HG03097 (cell line): ENCODE measurements around the gene ANAPC15.

Experiments used
- ATAC-seq: cut with Tn5 transposase; IDR thresholded peaks from one replicate; pipeline ENCODE4 v1.9.1; 2021; ENCODE audit not compliant: unreplicated experiment, low FRiP score

Gene ANAPC15

DNA sequence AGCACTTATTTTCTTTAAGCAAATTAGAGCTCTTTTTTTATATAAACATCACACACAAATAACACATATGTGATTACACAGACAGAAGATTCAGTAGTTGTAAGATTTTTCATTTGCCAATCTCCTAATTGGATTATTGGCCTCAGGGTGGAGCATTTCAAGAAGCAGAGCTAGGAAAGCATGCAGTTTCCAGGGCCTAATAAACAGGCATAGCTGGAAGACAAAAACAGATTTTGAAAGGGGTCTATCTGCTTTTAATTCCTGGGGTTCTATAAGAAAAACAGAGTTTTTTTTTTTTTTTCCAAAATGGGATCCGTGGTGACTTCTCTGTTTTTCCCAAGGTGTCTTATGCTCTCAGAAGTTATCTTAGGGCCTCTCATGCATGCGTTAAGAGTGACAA, 15.4 kb upstream of the ANAPC15 start:
- no peak for ATAC-seq

DNA sequence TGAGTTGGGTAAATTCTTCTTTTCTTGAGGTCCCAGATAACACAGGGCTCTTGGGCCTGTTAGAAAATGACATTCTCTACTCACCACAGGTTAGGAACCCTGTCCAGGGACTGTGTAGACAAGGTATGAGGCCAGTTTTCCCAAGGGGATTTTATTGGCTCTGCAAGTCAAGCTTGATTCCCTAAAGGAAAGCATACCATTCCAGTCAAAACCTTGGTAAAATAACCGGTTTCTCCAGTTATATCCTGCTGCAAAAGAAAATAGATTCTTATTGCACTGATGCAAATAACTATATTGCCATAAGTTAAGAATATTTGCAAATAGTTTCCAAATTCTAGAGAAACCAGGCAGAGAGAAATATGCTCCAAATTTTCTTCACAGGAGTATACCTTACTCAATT, 13.5 kb upstream of the ANAPC15 start:
- ATAC-seq = no peak

DNA sequence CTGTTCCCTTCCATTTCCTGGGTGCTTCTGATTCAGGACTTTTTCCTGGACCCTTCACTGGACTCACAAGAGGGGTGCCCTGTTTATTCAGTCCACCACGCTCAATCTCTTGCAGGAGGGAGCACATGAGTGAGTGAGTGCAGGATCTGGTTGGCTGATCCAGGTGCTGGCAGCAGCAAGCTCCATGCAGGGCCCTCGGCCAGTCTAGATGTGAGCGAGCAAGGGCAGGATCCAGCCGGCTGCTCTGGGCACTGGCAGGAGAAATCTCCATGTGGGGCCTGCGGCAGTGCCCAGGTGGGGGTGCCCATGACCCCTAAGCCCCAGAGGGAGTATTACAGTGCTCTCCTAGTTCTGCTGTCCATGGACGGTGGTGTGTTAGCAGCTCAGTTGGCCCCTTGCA, 11.6 kb upstream of the ANAPC15 start:
- ATAC-seq = no peak

DNA sequence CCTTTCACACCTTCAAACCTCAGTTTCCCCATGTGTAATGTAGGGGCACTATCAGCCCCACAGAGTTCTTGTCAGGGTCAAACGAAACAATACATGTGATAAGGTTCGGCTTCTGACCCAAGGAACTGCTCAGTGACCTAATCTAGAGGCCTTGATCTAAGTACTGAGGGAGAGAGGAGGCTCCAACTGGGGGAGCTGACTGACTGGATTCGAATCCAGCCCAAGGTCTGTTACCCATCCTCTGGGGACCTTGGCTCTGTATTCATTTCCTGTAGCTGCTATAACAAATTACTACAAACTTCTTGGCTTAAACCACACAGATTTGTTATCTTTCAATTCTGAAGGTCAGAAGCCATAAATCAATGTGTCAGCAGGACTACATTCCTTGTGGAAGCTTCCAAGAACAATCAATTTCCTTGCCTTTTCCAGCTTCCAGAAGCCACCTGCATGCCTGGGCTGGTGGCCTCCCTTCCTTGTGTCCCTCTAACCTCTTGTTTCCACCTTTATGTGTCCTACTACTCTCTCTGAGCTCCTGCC, 10.7 kb upstream of the ANAPC15 start:
- ATAC-seq = no peak

DNA sequence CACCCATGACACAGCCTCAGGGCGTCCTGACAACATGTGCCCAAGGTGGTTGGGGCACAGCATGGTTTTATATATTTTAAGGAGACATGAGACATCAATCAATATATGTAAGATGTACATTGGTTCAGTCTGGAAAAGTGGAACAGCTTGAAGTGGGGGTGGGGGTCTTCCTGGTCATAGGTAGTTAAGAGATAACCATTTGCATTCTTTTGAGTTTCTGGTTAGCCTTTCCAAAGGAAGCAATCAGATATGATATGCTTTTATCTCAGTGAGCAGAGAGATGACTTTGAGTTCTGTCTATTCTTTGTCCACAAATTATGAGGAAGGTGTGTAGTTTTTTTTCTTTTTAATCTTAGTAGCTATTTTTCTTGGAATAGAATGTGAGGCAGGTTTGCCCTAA, 10.1 kb upstream of the ANAPC15 start:
- ATAC-seq = no peak

DNA sequence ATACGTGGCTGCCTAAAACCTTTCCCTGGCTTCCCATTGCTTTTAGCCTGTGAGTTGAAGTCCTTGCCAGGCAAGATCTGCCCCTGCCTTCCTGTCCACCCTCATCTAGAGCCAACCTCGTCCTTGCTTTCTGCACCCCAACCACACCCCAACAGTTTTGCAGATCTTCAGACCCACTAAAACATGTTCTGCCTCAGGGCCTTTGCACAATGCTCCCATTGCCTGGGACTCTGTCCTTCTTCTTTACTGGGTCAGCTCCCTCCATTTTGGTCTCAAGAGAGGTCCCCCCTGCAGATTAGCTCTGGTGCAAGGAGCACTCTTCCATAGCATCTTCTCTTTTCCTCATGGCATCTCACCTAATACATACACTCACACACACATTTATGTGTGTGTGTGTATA, 8.4 kb upstream of the ANAPC15 start:
- ATAC-seq = no peak

DNA sequence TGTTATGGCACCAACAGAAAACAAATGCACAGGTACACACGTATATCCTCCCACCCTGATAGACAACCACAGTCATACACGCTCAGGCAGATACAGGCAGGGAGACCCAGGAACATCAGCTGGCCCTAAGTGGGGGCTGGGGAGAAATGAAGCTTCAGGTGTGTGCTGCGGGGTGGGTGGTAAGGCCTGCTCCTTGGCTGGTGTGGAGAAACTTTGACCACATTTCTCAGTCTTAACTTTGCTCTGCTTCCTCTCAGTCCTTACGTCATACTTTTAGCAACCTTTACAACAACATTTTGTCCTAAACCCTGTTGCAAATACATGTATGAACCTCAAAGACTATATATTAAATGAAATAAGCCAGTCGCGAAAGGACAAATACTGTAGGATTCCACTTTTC, 6.7 kb upstream of the ANAPC15 start:
- no peak for ATAC-seq

DNA sequence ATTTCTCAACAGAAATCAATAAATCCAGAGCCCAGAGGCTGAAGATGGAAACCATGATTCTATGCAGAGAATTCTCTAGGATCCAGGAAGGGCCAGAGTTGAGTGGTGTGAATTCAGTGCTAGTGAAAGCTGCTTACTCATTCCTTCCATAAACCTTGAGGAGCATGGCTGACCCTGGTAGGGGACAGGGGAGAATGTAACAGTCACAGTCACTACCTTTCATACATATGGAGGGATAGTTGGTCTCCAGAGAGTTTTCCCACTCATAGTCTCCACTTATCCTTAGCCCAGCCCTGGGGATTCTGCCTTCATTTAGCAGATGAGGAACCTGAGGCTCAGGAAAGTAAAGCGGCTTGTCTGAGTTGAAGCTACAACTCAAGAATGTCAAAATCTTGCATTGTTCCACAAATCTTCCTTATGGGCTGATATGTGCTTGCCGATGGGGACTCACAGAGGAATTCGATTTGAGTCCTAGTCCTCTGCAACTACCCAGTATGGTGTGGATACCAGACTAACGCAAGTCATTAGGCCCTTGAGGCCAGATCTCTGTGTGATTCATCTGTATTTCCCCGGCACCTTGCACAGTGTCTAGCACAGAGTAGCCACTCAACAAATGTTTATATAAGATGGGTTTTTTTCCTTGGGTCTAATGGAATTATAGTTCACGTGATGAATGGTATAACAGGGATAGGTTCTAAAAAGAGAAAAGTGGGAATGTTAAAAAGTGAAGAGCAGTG, 3.7 kb upstream of the ANAPC15 start:
- no peak for ATAC-seq

DNA sequence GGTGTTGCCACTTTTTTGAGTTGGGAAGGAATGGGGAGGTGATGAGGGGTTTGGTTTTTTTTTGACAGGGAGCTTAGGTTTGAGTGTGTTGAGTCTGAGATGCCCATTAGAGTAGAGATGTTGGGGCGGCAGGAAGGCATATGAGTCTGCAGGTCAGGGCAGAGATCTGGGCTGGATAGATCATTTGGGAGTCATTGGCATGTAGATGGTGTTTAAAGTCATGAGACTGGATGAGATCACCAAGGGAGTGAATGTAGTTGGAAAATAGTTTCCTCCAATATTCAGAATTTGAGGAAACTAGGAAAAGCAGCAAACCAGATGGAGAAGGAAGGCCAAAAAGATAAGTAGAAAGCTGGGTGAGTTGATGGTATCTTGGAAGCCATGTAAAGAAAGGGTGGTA, 2.1 kb upstream of the ANAPC15 start:
- ATAC-seq = no peak

DNA sequence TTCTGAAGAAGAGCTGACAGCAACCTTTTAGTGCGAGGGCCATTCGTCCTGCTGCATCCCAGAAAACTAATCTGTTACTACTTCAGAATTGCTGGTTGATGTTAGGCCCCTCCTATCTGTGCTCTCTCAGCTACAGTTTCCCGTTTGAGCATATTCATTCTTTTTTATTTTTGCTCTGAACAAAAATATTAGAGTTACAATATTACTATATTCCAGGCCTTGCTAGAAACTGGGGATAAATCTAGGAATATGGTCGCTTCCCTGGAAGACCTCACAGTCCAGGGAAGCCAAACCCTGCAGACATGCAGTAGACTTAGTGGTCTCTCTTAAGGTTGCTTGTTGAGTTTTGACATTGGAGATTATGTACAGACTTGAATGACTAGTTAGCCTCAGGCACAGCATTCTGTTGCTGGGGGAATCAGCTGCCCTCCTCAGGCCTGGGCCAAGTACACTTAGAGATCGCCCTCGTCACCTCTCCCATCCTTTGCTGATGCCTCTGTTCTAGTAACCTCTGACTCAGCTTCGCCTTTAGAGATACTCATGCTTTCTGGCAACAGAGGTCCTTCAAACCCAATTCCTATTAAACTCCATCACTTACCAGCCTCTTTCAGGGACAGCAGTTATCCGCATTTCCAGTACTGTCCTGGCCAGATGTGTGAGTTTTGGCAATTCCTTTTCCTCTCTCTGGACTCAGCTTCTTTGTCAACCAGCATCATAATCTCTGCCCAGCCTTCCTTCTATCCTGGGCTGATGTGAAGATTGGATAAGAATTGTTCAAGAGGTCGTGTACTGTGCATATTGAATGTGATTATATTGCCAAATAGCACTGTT, 698 bp upstream of the ANAPC15 start:
- no peak for ATAC-seq

DNA sequence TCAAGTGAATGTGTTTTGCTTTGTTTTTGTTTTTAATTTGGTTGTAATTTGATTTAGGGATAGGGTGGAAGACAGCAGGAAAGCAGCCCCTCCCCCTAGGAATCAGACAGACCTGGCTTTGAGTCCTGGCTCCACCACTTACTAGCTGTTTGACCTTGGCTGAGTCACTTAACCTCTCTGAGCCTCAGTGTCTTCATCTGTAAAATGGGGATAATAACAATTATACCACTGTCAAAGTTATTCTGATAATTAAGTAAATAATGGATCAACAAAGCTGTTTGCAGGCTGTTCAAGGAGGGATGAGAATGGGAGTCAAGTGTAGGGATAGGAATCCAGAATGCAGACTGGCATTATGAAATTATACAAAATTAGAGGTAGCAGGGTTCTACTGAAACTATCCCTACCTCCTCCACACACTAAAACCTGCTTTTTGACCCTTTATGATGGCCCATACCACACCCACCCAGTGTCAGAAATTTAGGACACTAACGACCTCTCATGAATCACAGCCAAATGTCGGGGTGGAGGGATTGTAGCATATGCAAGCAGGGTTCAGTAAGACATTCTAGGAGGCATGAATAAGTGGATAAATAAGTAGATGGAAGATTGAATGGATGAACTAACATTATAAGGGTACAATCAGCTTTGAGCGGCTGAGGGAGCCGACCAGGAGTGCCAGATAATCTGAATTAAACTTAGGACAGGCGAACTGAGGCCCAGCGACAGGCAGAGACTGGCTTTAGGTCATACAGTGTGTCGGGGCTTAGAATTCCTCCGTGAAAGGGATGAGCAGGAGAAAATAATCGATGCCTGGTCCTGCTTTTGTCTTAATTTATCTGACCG, 974 bp downstream of the ANAPC15 start:
- no peak for ATAC-seq

DNA sequence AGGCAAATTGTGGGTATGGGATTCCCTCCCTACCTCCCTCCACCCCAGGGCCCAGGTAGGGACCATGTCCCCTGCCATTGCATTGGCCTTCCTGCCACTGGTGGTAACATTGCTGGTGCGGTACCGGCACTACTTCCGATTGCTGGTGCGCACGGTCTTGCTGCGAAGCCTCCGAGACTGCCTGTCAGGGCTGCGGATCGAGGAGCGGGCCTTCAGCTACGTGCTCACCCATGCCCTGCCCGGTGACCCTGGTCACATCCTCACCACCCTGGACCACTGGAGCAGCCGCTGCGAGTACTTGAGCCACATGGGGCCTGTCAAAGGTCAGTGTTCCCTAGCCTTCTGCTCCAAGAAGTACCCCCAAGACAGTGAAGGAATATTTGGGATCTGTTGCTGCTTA, 6.6 kb downstream of the ANAPC15 start, which contains the start of gene TOMT:
TOMT (plus strand) TSS at position 37 of the 400 bp plus-strand sequence; CDS start at position 65, 28 bp downstream.
- ATAC-seq = no peak

DNA sequence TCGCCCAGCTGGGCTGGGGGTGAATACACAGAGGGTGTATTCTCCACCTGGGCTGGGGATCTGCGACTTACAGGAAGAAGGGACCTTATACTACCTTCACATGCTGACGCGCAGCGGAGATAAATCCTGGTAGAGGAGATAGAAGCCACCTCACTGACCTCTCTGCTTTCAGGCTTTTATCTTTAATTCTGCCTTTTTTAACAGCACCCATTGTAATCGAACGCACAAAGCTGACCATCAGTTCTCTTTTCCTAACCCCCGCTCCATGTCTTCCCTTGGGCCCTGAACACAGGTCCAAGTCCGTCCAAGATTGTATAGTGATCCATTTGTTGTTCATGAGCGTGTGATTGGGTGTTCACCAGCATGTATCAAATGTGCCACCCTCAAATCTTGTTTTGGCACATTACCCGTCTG, 8.7 kb downstream of the ANAPC15 start:
- ATAC-seq = no peak

DNA sequence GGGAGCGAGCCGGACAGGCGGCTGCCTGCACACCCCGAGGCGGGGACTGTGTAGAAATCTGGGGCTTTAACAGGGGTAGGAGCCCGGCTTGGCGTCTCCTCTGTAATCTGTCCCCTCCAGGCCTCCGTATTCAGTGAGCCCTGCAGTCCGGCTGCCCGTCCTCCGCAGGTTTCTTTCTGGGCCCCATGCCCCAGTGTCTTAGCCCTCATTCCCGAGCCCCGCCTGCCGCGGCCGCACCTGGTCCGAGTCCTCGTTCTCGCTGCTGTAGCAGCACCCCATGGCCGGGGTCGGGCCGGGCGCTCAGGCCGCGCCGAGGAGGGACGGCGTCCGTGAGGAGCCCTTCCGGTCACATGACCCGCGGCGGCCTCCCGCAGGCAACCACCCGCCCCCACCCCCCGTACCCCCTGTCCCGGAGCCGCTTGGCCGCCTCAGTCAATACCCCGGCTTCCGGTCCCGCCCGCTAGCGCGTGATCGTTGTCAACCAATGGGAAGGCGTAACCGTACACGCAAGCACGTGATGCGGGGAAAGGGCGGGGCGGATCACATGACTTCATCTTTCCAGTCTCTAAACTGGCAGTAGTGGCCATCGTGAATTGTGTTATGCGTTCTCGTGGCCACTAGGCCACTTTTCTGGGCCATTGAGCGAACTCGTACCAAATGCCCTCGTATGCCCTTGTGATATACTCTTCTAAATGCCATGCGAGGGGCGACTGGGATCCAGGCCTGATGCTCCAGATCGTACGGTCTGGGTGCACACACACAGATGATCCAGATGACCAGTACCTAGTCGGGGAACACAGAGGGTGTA, 9.3 kb downstream of the ANAPC15 start, which contains the start of gene LAMTOR1:
LAMTOR1 (minus strand) TSS at position 352 of the 808 bp plus-strand sequence; CDS start at position 279, 73 bp downstream.
- peak; percentile 74 for ATAC-seq

DNA sequence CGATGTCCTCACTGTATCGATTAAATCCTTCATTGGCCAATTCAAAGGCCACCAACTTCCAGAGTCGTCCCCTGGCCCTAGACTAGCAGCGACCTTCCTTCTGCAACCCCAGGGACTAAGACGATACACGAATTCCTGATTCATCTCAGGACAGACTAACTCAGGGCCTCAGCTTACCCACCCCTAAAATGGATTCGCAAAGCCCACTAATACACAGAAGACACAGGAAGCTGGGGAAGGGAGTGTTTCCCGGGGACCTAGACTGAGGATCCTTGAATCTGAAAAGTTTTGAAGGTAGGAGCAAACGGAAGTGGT, 9.9 kb downstream of the ANAPC15 start:
- no peak for ATAC-seq

DNA sequence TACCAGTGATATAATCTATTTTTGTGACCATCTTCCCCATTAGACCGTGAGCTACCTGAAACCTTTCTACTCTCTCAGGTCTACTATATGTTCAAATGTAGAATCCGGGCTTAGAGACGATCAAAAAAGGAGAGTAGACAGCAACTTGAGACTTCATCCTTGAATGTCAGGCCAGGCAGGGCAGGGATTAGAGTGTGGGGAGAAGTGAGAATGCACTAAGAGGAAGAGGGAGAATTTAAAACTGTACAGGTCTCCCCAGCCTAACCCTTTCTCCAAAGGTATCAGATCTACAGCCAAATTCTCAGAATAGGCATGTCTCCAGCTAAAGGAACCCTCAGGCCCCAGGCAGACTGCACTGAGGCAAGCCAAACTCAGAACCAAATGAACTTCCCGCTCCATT, 10.3 kb downstream of the ANAPC15 start:
- no peak for ATAC-seq

DNA sequence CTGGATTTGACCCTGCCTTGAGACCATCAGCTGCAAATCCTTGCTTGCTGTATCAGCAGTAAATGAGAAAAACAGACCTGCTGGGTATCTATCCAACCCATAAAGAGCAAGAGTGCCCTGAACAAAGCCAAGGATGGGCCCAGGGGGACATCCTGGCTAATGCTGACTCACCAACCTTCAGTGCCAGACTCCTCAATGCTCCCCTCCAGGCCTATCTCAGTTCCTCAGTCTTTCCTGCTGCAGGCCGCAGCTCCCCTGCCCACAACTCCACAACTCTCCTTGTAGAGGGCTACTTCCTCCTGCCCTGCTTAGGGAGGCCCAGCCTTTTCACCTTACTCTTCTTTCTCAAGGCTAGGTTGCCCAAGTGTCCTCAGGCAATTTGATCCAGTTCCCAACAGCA, 12.0 kb downstream of the ANAPC15 start:
- ATAC-seq = no peak

DNA sequence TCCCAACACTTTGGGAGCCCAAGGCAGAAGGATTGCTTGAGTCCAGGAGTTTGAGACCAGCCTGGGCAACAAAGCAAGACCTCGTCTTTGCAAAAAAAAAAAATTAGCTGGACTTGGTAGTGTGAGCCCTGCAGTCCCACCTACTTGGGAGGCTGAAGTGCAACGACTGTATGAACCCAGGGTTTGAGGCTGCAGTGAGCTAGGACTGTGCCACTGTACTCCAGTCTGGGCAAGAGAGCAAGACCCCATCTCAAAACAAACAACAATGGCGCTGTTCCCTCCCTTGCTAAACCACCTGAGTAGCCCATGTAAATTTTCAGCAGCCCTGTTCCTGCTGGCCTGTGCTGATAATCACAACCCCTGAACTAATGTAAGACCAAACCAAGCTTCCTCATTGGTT, 12.5 kb downstream of the ANAPC15 start:
- ATAC-seq = no peak

DNA sequence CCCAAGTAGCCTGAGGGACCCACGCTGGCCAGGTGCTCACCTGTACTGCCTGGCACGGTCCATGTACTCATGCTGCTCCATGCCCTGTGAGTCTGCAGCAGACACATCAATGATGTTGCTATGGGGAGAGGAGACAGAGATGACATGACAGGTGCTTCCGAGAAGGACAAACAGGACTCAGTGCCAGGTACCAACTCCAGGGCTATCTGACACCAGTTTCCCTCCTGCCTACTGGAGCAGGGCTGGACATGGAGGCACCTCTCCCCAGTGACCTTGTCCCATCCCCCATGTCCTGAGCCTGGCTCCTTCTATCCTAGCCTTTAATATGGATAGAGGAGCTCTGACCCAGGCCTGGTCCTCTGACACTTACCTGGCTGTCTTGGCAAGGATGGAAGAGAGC, 13.8 kb downstream of the ANAPC15 start:
- no peak for ATAC-seq

DNA sequence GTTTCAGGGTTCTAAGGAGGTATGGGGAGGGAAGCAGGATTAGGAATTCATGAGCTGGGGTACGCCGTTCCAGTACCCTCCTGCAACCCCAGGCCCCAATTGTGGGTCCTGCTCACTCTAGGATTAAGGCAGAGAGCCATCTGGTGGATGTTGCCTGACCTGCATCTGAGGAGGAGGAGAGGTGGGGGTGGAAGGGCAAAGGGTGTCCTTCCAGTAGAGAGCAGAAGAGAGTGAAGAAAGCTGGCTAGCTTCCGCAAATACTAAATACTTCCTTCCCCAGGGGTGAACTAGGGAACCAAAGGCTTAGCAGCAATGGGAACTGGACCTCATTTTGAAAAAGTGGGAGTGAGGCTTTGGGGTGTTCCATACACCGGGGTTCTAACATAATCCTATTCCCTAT, 21.2 kb downstream of the ANAPC15 start:
- ATAC-seq = no peak
